HL-60/S4 (cell line): ENCODE results near the gene C1QL1.
"Not testable (repeated sequence)": the region's sequence is repeated elsewhere in the genome, so short reads cannot be mapped to it uniquely, and the experiment has no call there.

ENCODE experiments used
- in situ Hi-C: fragments of 300-500 bp; cut with MboI; formaldehyde crosslinking; loops from 2 replicates; pipeline ENCODE4 v1.14.3; 2022; ENCODE audit warnings: low sequenced_read_pairs

C1QL1 gene

DNA sequence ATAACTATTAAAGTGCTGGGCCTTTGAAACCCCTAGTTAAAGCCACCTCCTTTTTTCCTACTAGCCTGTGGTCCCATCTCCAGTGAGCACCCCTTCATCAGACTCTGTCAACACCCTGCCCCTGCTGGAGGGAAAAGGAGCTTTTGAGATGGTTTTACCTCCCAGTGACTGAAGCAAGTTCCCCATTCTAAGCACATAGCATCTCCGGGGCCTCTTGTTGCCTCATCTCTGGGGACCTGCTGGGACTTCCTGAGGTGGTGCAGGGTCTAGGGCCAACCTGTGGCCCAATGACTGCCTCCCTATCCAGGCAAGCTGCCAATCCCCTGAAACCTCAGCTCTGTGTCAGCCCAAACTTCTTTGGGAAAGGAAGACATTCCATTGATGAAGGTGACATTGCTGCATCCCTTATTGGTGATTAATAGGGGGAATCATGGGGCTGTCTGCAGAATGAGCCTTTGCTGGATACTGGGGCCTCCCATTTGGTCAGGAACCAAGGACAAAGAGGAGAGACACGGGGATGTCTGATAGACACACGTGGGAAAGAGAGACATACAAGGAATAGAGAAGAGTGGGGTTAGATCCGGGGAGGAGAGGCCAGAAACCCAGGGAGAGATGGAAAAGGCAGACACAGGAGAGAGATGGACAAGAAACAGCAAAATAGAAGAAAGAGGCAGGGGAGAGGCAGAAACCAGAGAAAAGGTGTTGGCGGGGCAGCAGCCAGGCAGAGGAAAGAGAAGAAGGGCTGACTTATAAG is 2.4 kb downstream of the C1QL1 start:
- in situ Hi-C loops: no loop called here

DNA sequence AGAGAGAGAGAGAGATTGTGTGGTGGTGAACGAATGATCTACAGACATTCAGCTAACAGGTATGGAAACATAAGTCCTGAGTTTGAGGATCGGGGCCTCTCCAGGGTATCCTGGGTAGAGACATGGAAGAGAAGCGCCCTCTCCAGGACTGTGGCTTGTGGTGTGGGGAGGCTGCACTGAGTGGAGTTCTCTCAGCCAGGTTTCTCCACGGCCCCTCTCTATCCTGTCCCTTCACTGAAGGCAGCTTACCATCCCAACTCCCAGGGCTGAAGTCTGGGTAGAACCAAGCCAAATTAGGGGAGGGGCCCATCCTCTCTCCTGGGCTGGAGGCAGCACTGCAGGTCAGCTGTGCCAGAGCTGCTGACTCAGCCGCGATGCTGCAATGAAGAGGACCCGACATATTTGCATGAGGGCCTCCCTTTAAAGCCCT is 6.2 kb downstream of the C1QL1 start:
- in situ Hi-C loops: no loop called here

DNA sequence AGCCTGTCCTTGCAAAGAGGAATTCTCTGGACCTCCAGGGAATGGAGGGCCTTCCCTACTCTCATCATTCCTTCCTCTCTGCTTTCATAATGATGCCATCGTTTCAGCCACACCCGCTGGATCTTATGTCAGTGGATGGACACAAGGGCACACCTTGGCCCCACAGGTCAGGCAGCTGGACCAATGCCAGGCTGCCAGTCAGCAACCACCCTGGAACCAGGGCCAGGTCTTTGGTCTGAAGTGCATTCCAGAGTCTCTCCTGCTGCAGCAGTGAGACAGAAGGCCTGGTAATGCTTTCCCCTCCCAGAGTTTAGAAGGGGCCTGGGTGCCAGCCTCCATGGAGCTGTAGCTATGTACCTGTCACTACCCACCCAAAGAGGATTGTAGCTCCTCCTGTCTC is 7.4 kb downstream of the C1QL1 start:
- in situ Hi-C loops: no loop called here

DNA sequence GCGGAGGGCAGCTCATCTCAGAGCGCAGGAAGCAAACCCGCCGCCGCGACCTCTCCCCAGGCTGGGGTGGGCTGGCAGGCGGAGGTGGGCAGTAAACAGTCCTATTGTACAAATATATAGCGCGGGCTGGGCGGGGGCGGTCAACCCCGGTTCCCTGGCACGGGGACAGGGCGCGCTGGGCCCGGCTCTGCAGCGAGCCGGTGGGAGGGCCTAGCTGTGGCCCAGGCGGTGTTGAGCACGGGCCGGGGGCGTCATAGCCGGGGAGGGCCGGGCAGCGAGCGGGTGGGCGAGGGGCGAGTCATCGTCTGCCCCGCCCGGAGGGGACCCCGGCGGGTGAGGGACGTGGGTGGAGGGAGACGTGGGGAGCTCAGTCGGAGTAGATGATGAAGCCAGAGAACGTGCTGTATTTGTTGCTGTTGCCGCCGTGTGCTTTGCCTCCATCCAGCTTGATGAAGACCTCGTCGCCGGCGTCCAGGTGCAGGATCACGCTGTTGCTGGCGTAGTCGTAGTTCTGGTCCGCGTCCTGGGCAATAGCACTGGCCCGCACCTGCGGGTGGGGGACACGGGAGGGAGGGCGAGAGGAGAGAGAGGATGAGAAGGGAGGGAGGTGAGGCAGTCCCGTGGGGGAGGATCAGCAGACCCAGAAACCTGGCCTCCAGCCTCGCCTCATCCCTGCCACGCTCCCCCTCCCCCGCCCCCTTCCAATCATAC is 8.1 kb downstream of the C1QL1 start:
- in situ Hi-C loops: no loop called here

DNA sequence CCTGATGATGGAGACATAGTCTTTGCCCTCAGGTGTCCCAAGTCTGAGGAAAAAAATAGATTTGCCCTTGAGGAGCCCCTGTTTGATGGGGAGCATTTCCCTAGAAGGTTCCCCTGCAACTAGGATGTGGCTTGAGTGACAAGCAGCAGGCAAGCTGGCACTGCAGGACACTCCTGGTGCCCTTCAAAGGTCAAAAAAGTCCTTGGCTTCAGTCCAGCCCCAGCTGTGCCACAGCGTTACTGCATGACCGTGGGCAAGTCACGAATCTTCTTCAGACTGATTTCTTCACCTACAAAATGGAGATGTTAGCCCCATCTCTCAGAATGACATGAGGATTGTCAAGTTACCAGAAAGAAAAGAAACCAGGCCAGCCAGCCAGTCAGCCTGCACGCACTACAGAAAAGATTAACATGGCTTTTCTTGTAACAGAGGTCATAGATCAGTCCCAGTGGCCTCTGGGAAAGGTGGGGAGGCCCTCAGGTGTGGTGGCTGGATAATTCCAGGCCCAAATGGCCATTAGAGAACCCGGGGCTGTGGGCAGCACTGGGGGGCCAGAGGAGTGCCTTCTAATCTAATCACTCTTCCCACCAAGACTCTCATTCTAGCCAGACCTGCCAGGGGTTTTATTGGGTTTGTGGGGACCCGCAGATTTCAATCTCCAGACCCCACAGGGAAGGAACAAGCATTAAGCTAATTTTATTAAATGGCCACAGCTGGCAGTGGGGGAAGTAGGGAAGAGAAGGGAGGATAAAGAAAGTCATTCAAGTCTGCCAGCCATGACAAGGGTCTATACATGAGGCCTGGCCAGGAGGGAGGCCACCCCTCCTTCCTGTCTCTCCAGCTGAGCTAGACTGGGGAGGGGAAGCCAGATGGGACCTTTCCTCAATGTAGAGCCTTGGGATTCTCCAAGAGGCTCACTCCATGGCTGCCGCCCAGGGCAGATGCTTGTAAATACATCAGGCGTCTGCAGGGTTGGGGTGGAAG is 10.8 kb downstream of the C1QL1 start:
- in situ Hi-C loops: no loop called here

DNA sequence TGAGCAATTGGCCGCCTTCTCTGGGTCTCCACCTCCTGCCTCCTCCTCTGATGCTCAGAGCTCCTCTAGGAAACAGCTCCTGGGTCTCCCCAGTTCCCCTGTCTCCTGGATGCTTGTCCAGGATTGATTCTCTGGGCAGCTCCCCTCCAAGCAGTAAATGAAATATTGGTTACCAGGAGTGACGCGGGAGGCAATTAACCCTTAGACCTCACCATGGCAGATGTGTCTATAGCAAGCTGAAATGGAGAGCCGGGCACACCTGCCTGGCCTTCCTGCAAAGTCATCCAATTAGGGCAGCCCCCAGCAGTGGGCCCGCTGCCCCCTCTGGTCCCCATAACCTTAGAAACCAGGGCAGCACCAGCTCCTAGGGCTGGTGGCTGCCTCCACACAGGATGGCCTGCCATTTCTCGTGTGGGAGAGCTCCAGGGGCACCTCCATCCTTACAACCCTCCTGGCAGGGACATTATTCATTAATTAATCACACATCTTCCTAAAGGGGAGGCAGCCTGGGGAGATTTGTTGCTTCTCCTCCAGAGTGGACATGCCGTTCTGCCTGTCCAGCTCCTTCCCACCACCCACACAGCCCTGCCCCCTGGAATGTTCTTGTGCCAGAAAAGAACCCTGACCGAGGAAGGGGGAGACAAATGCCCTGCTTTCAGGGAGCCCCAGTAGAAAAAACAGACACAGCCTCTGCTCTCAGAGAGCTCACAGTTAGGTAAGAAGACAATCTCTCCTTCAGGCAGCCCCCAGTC is 12.3 kb downstream of the C1QL1 start:
- in situ Hi-C loops: no loop called here

DNA sequence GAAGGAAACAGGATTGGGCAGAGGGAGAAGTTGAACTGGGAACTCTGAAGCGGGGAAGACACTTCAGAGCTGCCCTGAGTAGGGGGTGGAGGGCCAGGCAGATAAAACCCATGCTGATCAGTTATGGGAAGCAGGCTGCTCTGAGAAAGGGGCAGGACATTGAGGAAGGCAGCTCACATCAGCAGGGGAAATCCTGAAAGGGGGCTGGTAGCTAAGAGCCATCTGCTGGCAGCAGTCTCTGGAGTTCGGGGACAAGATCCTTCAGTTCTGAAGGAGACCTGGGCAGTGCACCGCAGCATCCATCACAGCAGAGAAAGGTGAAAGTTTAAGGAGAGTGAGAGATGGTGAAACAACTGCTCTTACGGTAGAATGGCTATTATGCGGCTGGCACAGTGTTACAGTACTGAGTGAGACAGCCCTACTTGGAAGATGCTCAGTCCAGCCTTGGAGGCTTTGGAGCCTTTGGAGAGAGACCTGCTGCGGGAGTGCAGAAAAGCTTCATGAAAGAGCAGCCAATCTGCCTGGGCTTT is 15.1 kb downstream of the C1QL1 start:
- in situ Hi-C loops: no loop called here

DNA sequence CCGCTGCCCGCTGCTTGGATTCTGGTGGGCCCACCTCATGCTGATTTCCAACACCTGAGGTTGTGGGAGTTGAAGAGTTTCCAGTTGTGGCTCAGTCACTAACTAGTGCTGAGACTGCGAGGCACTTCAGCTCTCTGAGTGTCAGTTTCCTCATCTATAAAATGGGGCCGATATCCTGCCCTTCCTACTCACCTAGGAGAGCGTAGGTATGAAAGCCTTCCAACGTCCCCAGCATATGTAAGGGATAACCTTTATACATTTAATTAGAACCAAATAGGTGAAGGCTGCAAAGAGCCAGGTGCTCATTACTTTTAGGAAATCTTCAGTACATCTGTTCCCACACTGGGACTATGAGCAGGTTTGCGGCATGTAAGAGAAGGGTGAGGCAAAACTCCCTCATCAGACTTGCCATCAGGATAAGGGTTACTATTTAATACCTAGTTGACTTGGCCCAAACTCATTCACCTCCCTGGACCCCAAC is 19.7 kb downstream of the C1QL1 start:
- in situ Hi-C loops: no loop called here

DNA sequence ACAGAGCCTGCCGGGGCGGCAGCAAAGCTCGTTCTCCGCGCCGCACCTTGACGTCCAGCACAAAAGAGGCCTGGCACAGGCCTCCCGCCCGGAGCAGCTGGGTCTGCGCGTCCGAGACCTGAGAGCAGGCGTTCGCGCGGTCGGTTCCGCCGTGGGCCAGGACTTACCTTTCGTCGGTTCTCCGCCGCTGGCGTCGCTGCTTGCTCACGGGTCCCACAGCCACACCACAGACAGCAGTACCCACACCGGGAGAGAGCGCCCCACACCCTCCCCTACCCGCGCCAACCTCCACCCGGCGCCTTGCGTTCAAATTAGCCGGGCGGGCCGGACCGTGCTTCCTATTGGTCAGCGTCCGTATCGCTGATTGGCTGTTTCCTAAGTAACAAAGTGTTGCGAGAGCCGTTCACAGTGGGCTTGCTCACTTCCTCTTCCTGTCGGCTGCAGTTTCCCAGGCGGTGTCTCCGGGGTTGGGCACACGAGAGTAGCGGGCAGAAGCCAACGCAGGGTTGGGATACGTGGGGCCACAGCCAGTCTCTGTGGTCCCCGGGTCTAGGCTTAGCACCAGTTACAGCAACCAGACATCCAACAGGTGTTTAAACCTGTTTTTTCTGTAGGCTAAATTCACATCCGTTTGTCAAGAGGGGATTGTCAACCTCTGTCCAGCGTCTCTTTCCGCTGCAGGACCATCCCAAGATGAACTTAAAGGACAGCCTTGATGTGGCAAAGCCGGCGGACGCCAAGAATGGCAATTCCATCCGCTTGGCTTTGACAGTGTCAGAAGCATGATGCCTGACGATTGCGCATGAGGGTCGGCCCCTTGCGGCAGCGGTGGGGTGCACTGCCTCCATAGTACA is 20.4 kb downstream of the C1QL1 start, which contains the start of gene KIF18B:
Gene KIF18B, minus strand, starts transcription at position 313 of the 854 bp plus-strand sequence. CDS start 11,429 bp downstream, outside the sequence.
- in situ Hi-C loops: no loop called here

DNA sequence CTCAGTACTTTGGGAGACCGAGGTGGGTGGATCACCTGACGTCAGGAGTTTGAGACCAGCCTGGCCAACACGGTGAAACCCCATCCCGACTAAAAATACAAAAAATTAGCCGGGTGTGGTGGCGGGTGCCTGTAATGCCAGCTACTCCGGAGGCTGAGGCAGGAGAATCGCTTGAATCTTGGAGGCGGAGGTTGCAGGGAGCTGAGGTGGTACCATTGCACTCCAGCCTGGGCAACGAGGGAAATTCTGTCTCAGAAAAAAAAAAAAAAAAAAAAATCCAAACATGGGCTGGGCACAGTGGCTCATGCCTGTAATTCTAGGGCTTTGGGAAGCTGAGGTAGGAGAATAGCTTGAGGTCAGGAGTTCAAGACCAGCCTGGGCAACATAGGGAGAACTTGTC is 22.5 kb downstream of the C1QL1 start:
- in situ Hi-C loops: not testable (repeated sequence)

DNA sequence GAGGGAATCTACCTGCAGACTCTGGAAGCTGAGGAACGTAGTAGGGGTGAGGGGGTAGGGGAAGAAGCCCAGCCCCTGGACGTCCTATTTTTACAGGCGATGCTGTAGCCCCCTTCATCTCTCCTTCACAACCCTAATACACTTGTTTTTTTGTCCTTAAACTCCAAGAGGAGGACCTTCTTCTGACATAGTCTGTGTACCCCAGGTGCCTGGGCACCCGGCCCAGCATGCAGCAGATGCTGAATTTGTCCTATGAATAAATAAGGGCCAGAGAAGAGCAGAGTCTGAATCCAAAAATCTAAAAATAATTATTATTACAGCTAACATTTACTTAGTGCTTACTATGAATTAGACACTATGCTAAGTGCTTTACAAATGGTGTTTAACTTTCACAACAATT is 25.6 kb downstream of the C1QL1 start:
- in situ Hi-C loops: no loop called here

DNA sequence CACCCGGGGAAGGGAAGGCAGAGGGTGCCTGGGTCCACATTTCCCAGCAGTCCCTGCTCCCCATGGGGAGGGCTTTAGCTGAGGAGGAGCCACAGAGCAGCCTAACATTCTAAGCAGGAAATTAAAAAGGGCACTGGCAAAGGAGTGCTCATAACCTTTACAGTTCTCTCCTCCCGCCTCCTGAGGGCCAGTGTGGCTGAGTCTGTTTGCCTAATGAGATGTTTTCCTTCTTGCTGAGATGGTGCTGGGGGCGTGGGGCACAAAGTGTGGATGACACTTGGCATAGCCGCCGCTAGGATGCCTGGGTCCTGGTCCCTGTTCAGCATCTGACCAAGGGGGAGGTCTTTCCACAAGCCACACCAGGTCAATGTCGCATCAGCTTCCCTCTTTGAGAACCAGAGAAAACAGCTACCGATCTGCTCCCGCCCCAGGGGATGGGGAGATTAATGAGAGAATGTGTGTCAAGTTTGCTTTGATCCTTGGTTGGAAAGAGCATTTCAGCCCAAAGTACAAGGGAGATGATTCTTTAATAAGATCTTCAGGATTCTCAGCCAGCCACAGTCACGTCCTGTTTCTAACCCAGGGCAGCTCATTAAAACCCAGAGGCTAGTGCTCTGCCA is 26.3 kb downstream of the C1QL1 start:
- in situ Hi-C loops: no loop called here

DNA sequence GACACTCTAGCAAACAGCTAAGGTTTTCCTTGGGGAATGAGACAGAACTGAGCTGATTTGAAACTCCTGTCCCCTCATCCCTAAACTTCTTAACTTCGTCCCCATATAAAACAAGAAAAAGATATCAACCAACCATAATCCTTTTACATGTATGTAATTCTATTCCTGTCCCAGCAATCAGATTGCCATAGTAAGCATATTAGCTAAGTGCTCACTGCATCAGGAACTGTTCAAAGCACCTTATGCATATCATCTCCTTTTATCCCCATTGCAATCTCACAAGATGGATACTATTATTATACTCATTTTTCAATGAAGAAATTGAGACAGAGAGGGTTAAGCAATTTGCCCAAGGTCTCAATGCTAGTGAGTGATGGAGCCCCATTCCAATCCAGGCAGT is 27.3 kb downstream of the C1QL1 start:
- in situ Hi-C loops: no loop called here

DNA sequence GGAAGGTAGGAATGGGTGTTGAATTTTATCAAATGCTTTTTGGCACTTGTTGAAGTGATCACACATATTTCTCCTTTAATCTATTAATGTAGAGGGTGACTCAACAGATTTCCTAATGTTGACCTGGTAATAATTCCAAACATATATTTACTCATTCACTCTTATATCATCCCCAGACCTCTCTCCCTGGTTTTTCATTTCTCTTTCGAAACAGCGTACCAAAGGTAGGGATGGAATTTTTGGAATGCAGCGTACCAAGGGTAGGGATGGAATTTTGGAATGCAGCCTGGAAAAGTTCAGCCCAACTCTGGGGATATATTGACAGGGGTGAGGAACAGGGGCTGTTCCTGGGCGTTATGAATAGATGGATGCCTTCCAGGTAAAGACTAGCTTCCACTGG is 27.8 kb downstream of the C1QL1 start:
- in situ Hi-C loops: no loop called here

DNA sequence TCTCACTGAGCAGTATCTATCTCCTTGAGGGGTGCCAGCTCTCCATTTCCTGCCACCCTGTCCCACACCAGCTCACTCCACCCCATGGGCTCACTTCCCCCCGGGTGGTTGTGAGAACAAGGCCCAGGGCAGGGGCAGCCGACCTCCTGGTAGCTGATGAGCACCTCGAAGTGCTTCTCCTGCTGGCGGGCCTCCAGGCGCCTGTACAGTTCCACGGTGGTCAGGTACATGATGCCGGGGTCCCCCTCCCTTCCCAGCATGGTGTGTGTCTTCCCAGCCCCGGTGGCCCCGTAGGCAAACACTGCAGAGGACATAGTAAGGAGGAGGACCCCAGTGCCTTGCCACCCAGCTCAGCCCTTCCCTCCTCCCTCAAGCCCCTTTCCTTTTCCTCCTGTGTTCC is 33.0 kb downstream of the C1QL1 start:
- in situ Hi-C loops: no loop called here

DNA sequence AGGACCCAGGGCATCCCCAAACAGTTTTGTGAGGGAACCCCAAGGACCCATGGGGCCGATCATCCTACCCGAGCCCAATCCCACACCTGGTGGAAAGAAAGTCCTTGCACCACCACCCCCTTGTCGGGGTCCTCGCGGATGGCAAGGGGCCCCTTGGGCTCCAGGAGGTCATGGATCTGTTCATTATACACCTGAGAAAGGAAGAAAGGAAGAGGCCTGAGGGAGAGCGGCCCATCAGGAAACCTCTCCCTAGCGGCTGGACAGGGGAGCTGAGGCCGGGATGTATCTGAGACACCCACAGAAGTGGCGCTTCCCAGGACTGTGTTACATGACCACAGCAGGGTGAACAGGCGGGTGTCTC is 33.4 kb downstream of the C1QL1 start:
- in situ Hi-C loops: no loop called here

DNA sequence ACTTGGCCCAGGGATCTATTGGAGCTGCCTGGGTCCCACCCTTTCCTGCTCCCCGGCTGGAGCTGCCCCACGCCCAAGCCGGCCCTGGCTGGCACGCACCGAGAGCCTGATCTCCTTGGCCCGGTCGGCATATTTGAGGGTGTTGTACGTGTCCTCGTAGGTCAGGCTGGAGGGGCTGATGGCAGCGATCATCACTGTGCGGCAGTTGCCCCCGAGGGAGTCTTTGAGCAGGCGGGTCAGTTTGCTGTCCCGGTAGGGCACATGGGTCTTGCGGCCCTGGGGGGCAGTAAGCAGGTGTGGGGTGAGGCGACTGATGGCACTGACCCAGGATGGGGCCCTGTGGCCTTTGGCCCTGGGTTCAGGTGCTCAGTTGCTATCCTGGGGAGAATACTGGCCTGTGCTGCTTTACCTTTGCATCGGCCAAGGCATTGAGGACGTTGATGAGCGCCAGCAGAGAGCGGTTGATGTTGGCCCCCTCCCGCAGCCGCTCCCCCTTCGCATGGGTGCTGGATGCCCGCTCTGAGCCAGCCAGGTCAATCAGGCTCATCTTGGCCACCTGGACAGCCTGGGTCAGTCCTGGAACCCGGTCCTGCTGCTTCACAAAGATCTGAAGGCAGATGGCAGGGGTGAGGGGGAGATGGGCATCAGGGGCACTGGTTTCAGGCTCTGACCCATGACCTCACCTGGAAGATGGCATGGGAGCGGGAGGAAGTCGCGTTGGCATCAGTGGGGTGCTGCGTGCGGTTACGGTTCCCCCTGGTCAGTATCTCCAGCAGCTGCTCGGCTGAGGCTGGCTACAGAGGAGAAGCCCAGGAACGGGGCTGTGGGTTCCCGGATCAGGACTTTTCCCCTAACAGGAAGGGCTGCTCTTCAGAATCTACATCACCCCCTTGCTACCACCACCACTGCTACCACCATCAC is 34.0 kb downstream of the C1QL1 start:
- in situ Hi-C loops: no loop called here

DNA sequence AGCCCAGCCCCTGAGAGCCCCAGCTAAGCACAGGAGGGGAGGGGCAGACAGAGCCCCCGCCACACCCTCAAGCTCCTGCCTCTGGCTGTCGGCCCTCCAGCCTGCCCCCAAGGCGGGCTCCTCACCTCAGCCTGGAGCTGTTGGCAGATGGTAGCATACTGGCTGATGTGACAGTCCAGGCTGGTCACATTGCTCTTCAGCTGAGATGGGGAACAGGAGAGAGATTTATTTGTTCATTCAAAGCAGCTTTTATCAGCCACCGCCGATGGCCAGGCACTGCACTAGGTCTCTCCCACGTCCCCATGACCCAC is 35.4 kb downstream of the C1QL1 start:
- in situ Hi-C loops: no loop called here
